IMR-90 (cell line): ENCODE results near the gene DNASE1. TPM values are rescaled to one million over a fixed set of nuclear protein-coding genes. Genes with fewer than 3 reads are reported as not detected.

Source experiments
- ATAC-seq: fragments of 200-7000 bp; cut with Tn5 transposase; 2 replicates; pipeline ENCODE4 v1.9.1; 2020; ENCODE audit warnings: low read depth, mild to moderate bottlenecking, moderate library complexity
- BruUV-seq: library from RNA; stranded (reverse); fragments of 400-500 nt; replicated peaks from 2 replicates; lab custom pipeline; 2021; lab: Mats Ljungman, UMichigan
- CTCF ChIA-PET: fragments of 300-600 bp; formaldehyde crosslinking; extraction: SDS; loops from one replicate; lab custom pipeline; 2021; ENCODE audit warnings: antibody characterized with exemption; lab: Yijun Ruan, JAX
- POLR2A ChIA-PET: fragments of 300-600 bp; sonication (Branson Sonifier 250); formaldehyde crosslinking; loops from one replicate; lab custom pipeline; 2022; ENCODE audit warnings: antibody characterized with exemption; ENCODE audit not compliant: unreplicated experiment; lab: Charles Lee
- DNase-seq: peaks from one replicate; pipeline ENCODE4 v3.0.0; 2013
- H2AFZ ChIP-seq: replicated peaks from 2 replicates; pipeline ENCODE3; 2013; ENCODE audit warnings: low read length, mild to moderate bottlenecking; ENCODE audit not compliant: poor library complexity
- H2AK5ac ChIP-seq: 2 replicates; pipeline ENCODE4 v1.6.1; 2013; ENCODE audit warnings: low read depth, low read length, inconsistent platforms
- H2AK9ac ChIP-seq: replicated peaks from 2 replicates; pipeline ENCODE3; 2013; ENCODE audit warnings: mild to moderate bottlenecking, low read depth, low read length, moderate library complexity; ENCODE audit not compliant: poor library complexity
- H2BK120ac ChIP-seq: 2 replicates; pipeline ENCODE4 v1.6.1; 2013; ENCODE audit warnings: low read depth, low read length, inconsistent platforms
- H2BK15ac ChIP-seq: 3 replicates; pipeline ENCODE4 v1.6.1; 2013; ENCODE audit warnings: low read depth, low read length, inconsistent platforms
- H2BK20ac ChIP-seq: 2 replicates; pipeline ENCODE4 v1.6.1; 2013; ENCODE audit warnings: low read depth, mild to moderate bottlenecking, inconsistent platforms, low read length, moderate library complexity
- H2BK5ac ChIP-seq: 2 replicates; pipeline ENCODE4 v1.6.1; 2013; ENCODE audit warnings: mild to moderate bottlenecking, low read depth, low read length, inconsistent platforms; ENCODE audit not compliant: poor library complexity, severe bottlenecking
- H3K14ac ChIP-seq: replicated peaks from 2 replicates; pipeline ENCODE4 v1.6.1; 2013; ENCODE audit warnings: low read depth, low read length, inconsistent platforms
- H3K18ac ChIP-seq: 2 replicates; pipeline ENCODE4 v1.6.1; 2013; ENCODE audit warnings: low read depth, low read length, control low read depth
- H3K23ac ChIP-seq: 2 replicates; pipeline ENCODE4 v1.6.1; 2013; ENCODE audit warnings: low read depth, low read length, inconsistent platforms
- H3K27ac ChIP-seq: 2 replicates; pipeline ENCODE4 v1.5.1; 2013; ENCODE audit warnings: mild to moderate bottlenecking, control low read depth, low read length; ENCODE audit not compliant: insufficient read depth
- H3K27me3 ChIP-seq: 2 replicates; pipeline ENCODE4 v1.6.1; 2013; ENCODE audit warnings: low read length; ENCODE audit not compliant: control insufficient read depth, insufficient read depth
- H3K36me3 ChIP-seq: 2 replicates; pipeline ENCODE4 v1.6.1; 2013; ENCODE audit warnings: low read length, mixed read lengths; ENCODE audit not compliant: control insufficient read depth, insufficient read depth
- H3K4ac ChIP-seq: 2 replicates; pipeline ENCODE4 v1.6.1; 2013; ENCODE audit warnings: low read depth, low read length, inconsistent platforms
- H3K4me1 ChIP-seq: 2 replicates; pipeline ENCODE4 v1.6.1; 2013; ENCODE audit warnings: low read length, mixed read lengths; ENCODE audit not compliant: control insufficient read depth, insufficient read depth
- H3K4me2 ChIP-seq: 2 replicates; pipeline ENCODE4 v1.6.1; 2013; ENCODE audit warnings: low read depth, mild to moderate bottlenecking, control low read depth, low read length, moderate library complexity
- H3K4me3 ChIP-seq: 2 replicates; pipeline ENCODE4 v1.5.1; 2013; ENCODE audit warnings: low read depth, mild to moderate bottlenecking, control low read depth, low read length, moderate library complexity; ENCODE audit not compliant: insufficient read depth
- H3K56ac ChIP-seq: 2 replicates; pipeline ENCODE4 v1.6.1; 2013; ENCODE audit warnings: low read length, inconsistent platforms; ENCODE audit not compliant: insufficient read depth; ENCODE audit errors: extremely low read depth
- H3K79me1 ChIP-seq, 2 experiments: 2 replicates each; pipeline ENCODE4 v1.6.1; 2013; ENCODE audit warnings: low read length in 2 of 2, inconsistent platforms in 1 of 2, low read depth in 1 of 2
- H3K9ac ChIP-seq: 2 replicates; pipeline ENCODE4 v1.6.1; 2013; ENCODE audit warnings: low read depth, low read length, control low read depth
- H3K9me1 ChIP-seq: 2 replicates; pipeline ENCODE4 v1.6.1; 2013; ENCODE audit warnings: low read length, inconsistent platforms; ENCODE audit not compliant: insufficient read depth
- H3K9me3 ChIP-seq: 2 replicates; pipeline ENCODE4 v1.6.1; 2013; ENCODE audit warnings: low read length; ENCODE audit not compliant: control insufficient read depth, insufficient read depth
- H4K20me1 ChIP-seq: 2 replicates; pipeline ENCODE4 v1.6.1; 2013; ENCODE audit warnings: low read length, inconsistent platforms; ENCODE audit not compliant: insufficient read depth
- H4K5ac ChIP-seq: 2 replicates; pipeline ENCODE4 v1.6.1; 2013; ENCODE audit warnings: mild to moderate bottlenecking, low read depth, low read length, control low read depth
- H4K8ac ChIP-seq, 2 experiments: 2 replicates each; pipeline ENCODE4 v1.6.1; 2013; ENCODE audit warnings: low read depth in 2 of 2, low read length in 2 of 2, control low read depth in 1 of 2, inconsistent platforms in 1 of 2
- H4K91ac ChIP-seq: 2 replicates; pipeline ENCODE4 v1.6.1; 2013; ENCODE audit warnings: low read depth, low read length, inconsistent platforms; ENCODE audit not compliant: insufficient read depth
- CEBPB ChIP-seq: IDR thresholded peaks from 2 replicates; pipeline ENCODE4 v1.6.1; 2012; ENCODE audit warnings: low read depth, low read length, improper control_type of control experiment
- CHD1 ChIP-seq: IDR thresholded peaks from 2 replicates; pipeline ENCODE4 v1.6.1; 2012; ENCODE audit warnings: low read depth, low read length, improper control_type of control experiment
- CTCF ChIP-seq: conservative IDR thresholded peaks from 2 replicates; pipeline ENCODE4 v1.5.1; 2012; ENCODE audit warnings: mild to moderate bottlenecking, low read depth, low read length, improper control_type of control experiment
- FOS ChIP-seq: fragments of 150-350 bp; IDR thresholded peaks from 2 replicates; pipeline ENCODE4 v1.6.1; 2016; ENCODE audit warnings: low read depth, low read length
- MAFK ChIP-seq: IDR thresholded peaks from 2 replicates; pipeline ENCODE4 v1.6.1; 2012; ENCODE audit warnings: low read depth, low read length, improper control_type of control experiment
- POLR2A ChIP-seq: IDR thresholded peaks from 2 replicates; pipeline ENCODE4 v1.6.1; 2012; ENCODE audit warnings: mild to moderate bottlenecking, low read depth, low read length
- RAD21 ChIP-seq: IDR thresholded peaks from 2 replicates; pipeline ENCODE4 v1.6.1; 2012; ENCODE audit warnings: low read length, improper control_type of control experiment
- RFX5 ChIP-seq: IDR thresholded peaks from 2 replicates; pipeline ENCODE4 v1.8.0; 2012; ENCODE audit warnings: low read depth, mild to moderate bottlenecking, low read length, moderate library complexity
- WGBS, 2 experiments: methylation state at CpG; one replicate each; pipeline versions ENCODE4 v1.1.5 to v1.1.7; 2013; ENCODE audit warnings: missing lambda C conversion rate in 2 of 2; ENCODE audit not compliant: insufficient read length in 1 of 2; ENCODE audit errors: extremely low coverage in 2 of 2; 5-methylcytosine and 5-hydroxymethylcytosine counted together
- dilution Hi-C: fragments of 300-500 bp; cut with HindIII; formaldehyde crosslinking; loops from one replicate; pipeline ENCODE4 v1.14.3; 2018; ENCODE audit warnings: low sequenced_read_pairs; ENCODE audit not compliant: unreplicated experiment
- in situ Hi-C: fragments of 300-500 bp; cut with MboI; formaldehyde crosslinking; loops from 3 replicates; pipeline ENCODE4 v1.14.3; 2019; ENCODE audit warnings: low sequenced_read_pairs, inconsistent platforms, mixed read lengths
- intact Hi-C: fragments of 100-400 bp; cut with micrococcal nuclease; formaldehyde crosslinking; loops from 2 replicates; pipeline ENCODE4 v1.10.0; 2022
- polyA plus RNA-seq, 3 experiments: library from polyadenylated mRNA; depleted of rRNA; stranded (reverse); fragments of >200 nt; gene quantifications; 2 replicates each; pipeline ENCODE4 v1.2.3, GENCODE V29; 2012; ENCODE audit warnings: low replicate concordance in 1 of 3
- total RNA-seq: library from RNA; depleted of rRNA; stranded (reverse); fragments of >200 nt; gene quantifications from 2 replicates; pipeline ENCODE4 v1.2.3, GENCODE V29; 2012

Gene DNASE1
- total and polyA plus RNA-seq, 2 of the 4 experiments (the other 2 are of a cell fraction), result 5.4 to 15.9 TPM

GRCh38 chr16:3656491-3657468 is 2.3 kb downstream of the DNASE1 start:
- H3K27ac ChIP-seq, result no peak overlapping the region
- no peak overlapping the region for H3K56ac ChIP-seq
- intact Hi-C loops, result no loop called here
- CTCF ChIA-PET, result no interaction called here
- H4K20me1 ChIP-seq, result peaks cover 10% of the 10 kb centered on the region
- H4K8ac ChIP-seq, result no peak overlapping the region
- in situ Hi-C loops, result no loop called here
- no peak overlapping the region for H3K14ac ChIP-seq
- no peak overlapping the region for H2BK20ac ChIP-seq
- no peaks in the 10 kb centered on the region for H3K27me3 ChIP-seq
- H2AK5ac ChIP-seq, result no peak overlapping the region
- no peak overlapping the region for H3K4me2 ChIP-seq
- no peak for TF ChIP-seq CEBPB
- no peak for TF ChIP-seq MAFK
- no peak for TF ChIP-seq FOS
- no peak for TF ChIP-seq RAD21
- TF ChIP-seq RFX5, result no peak
- no peak for TF ChIP-seq CHD1
- no peak for TF ChIP-seq CTCF
- TF ChIP-seq POLR2A, result no peak
- DNase-seq (no peak), ATAC-seq (no peak)
- H4K91ac ChIP-seq, result no peak overlapping the region
- H2BK120ac ChIP-seq, result no peak overlapping the region
- H3K23ac ChIP-seq, result no peak overlapping the region
- POLR2A ChIA-PET, result no interaction called here
- peaks cover 10% of the 10 kb centered on the region; the same call in 1 of the 2 replicates for H3K9me1 ChIP-seq
- no peak overlapping the region for H3K4me3 ChIP-seq
- no TSS peak for BruUV-seq
- peaks cover 59% of the 10 kb centered on the region for H3K36me3 ChIP-seq
- no peak overlapping the region for H2BK5ac ChIP-seq
- no peak overlapping the region for H3K4ac ChIP-seq
- 89% methylated on average over 17 of the region's 42 CpGs; no CpG with 5 or more reads in 1 of the 2 experiments for WGBS, 2 experiments
- H3K79me1 ChIP-seq, result peaks cover 0 to 12% of the 10 kb centered on the region in 2 experiments; a peak in 1 of 4 replicates
- no peak overlapping the region for H3K18ac ChIP-seq
- H3K9ac ChIP-seq, result no peak overlapping the region
- H2AFZ ChIP-seq, result no peak overlapping the region
- no peak overlapping the region for H2BK15ac ChIP-seq
- H3K4me1 ChIP-seq, result no peaks in the 10 kb centered on the region
- dilution Hi-C loops, result no loop called here
- no peak overlapping the region for H4K5ac ChIP-seq
- no peak overlapping the region for H2AK9ac ChIP-seq
- no peaks in the 10 kb centered on the region for H3K9me3 ChIP-seq
